OCI-LY7 (cell line): ENCODE data around the gene CCNB2. TPM values are rescaled to one million over a fixed set of nuclear protein-coding genes. Genes with fewer than 3 reads are reported as not detected.

Experiments
- BruUV-seq: library from RNA; stranded (reverse); fragments of 400-500 nt; replicated peaks from 2 replicates; lab custom pipeline; 2021; lab: Mats Ljungman, UMichigan
- CTCF ChIA-PET: fragments of 300-600 bp; sonication (Branson Sonifier 250); formaldehyde crosslinking; loops from one replicate; lab custom pipeline; 2022; ENCODE audit warnings: antibody characterized with exemption; ENCODE audit not compliant: unreplicated experiment; lab: Charles Lee
- POLR2A ChIA-PET: fragments of 300-600 bp; sonication (Branson Sonifier 250); formaldehyde crosslinking; loops from one replicate; lab custom pipeline; 2022; ENCODE audit warnings: antibody characterized with exemption; lab: Charles Lee
- DNase-seq: peaks from one replicate; pipeline ENCODE4 v3.0.0-alpha.2; 2015; ENCODE audit warnings: low spot score
- H2AFZ ChIP-seq: fragments of 200-600 bp; sonication (generic), shearing (Covaris generic); 2 replicates; pipeline ENCODE4 v1.6.1; 2014; ENCODE audit warnings: mild to moderate bottlenecking, antibody characterized with exemption, low read length, moderate library complexity
- H3K27ac ChIP-seq: fragments of 200-600 bp; sonication (generic); 2 replicates; pipeline ENCODE4 v1.5.1; 2014; ENCODE audit warnings: mixed run types, low read depth, mild to moderate bottlenecking, moderate library complexity, low read length, inconsistent platforms; ENCODE audit not compliant: poor library complexity, severe bottlenecking
- H3K36me3 ChIP-seq: fragments of 200-600 bp; sonication (generic); 2 replicates; pipeline ENCODE4 v1.6.1; 2014; ENCODE audit warnings: mild to moderate bottlenecking, antibody characterized with exemption, low read length, moderate library complexity, mixed read lengths; ENCODE audit not compliant: insufficient read depth
- H3K4me1 ChIP-seq: fragments of 200-600 bp; sonication (generic); 2 replicates; pipeline ENCODE4 v1.5.1; 2014; ENCODE audit warnings: mild to moderate bottlenecking, low read length; ENCODE audit not compliant: insufficient read depth, poor library complexity, severe bottlenecking
- H3K4me2 ChIP-seq: fragments of 200-600 bp; sonication (generic); 2 replicates; pipeline ENCODE4 v1.6.1; 2014; ENCODE audit warnings: mild to moderate bottlenecking, low read length
- H3K4me3 ChIP-seq: fragments of 200-600 bp; sonication (generic); 2 replicates; pipeline ENCODE4 v1.5.1; 2014; ENCODE audit warnings: mild to moderate bottlenecking, low read depth, low read length; ENCODE audit not compliant: poor library complexity, severe bottlenecking
- H3K79me2 ChIP-seq: fragments of 200-600 bp; sonication (generic); 2 replicates; pipeline ENCODE4 v1.6.1; 2016; ENCODE audit warnings: low read depth, mild to moderate bottlenecking, low read length, moderate library complexity, mixed read lengths; ENCODE audit not compliant: insufficient read depth
- H3K9me2 ChIP-seq: fragments of 200-600 bp; sonication (generic); 2 replicates; pipeline ENCODE4 v1.6.1; 2016; ENCODE audit warnings: mild to moderate bottlenecking, low read length, mixed read lengths; ENCODE audit not compliant: insufficient read depth
- H3K9me3 ChIP-seq: fragments of 200-600 bp; sonication (generic); 2 replicates; pipeline ENCODE4 v1.6.1; 2014; ENCODE audit warnings: mild to moderate bottlenecking, mixed run types, low read length, mixed read lengths
- H4K20me1 ChIP-seq: fragments of 200-600 bp; sonication (generic); 2 replicates; pipeline ENCODE4 v1.6.1; 2014; ENCODE audit warnings: mild to moderate bottlenecking, antibody characterized with exemption, low read length, moderate library complexity, mixed read lengths; ENCODE audit not compliant: insufficient read depth
- CTCF ChIP-seq: fragments of 200-600 bp; sonication (generic); conservative IDR thresholded peaks from 2 replicates; pipeline ENCODE4 v1.5.1; 2014; ENCODE audit warnings: mild to moderate bottlenecking, antibody characterized with exemption, low read length, moderate library complexity, mixed read lengths
- EZH2phosphoT487 ChIP-seq: fragments of 200-600 bp; sonication (generic); IDR thresholded peaks from 2 replicates; pipeline ENCODE4 v1.6.1; 2018; ENCODE audit warnings: low read depth, borderline replicate concordance, mild to moderate bottlenecking, mixed run types, antibody characterized with exemption, low read length, moderate library complexity, mixed read lengths
- intact Hi-C: fragments of 100-400 bp; cut with micrococcal nuclease; formaldehyde crosslinking; loops from one replicate; pipeline ENCODE4 v1.10.0; 2022; ENCODE audit not compliant: unreplicated experiment
- total RNA-seq, 2 experiments: library from RNA; depleted of rRNA in 1 of 2; stranded (reverse); fragments of >200 nt in 1 of 2; shearing (Covaris generic) in 1 of 2; gene quantifications; 2 replicates each; pipeline ENCODE4 v1.2.3, GENCODE V29; 2014 to 2022

CCNB2 gene
- total RNA-seq, 2 experiments from 2014 or later: 93.9 to 128 TPM

DNA sequence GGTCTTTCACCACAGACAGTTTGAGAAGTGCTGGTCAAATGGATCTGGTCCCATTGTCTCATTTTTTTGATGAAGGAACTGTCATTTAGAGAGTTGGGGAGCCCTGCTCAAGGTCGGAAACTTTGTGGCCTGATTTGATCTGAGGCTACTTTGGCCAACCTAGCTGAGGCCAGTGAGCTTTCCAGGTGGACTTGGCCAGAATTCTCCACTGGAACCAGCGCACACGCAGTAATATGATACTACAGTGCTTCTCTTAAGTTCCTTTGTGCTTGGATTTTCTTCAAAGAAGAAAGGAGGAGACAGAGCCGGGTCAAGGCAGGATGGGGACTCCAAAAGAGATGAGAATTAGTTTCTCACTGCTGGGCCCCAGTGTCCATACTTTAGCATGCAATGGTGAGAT lies 50.5 kb downstream of the CCNB2 start:
- Histone ChIP-seq H3K9me3 (no peaks in the 10 kb centered on the region), H3K36me3 (no peaks in the 10 kb centered on the region), H3K4me3 (no peak overlapping the region), H3K79me2 (no peaks in the 10 kb centered on the region), H4K20me1 (no peaks in the 10 kb centered on the region), H3K27ac (no peak overlapping the region), H3K9me2 (no peaks in the 10 kb centered on the region), H3K4me1 (no peaks in the 10 kb centered on the region), H2AFZ (no peak overlapping the region), H3K4me2 (no peak overlapping the region)
- TF ChIP-seq EZH2phosphoT487: no peak
- TF ChIP-seq CTCF: no peak
- ChIA-PET CTCF (no interaction called here), POLR2A (interaction anchor here (1.0 kb wide), 1 partner anchor 11 kb away, joined by 4 read pairs; no protein-coding TSS in a partner anchor)
- BruUV-seq: no TSS peak
- intact Hi-C loops: no loop called here
- DNase-seq: no peak

GRCh38 chr15:59157396-59157795 lies 52.5 kb downstream of the CCNB2 start:
- H3K4me3 ChIP-seq: no peak overlapping the region
- no TSS peak for BruUV-seq
- no peaks in the 10 kb centered on the region for H3K9me2 ChIP-seq
- H3K4me2 ChIP-seq: no peak overlapping the region
- intact Hi-C loops: no loop called here
- DNase-seq: no peak
- POLR2A ChIA-PET: interaction anchor here (0.6 to 0.7 kb wide), 2 partner anchors 161 to 1158 kb away, joined by 4 to 8 read pairs; no protein-coding TSS in a partner anchor
- H3K27ac ChIP-seq: no peak overlapping the region
- H2AFZ ChIP-seq: no peak overlapping the region
- H3K4me1 ChIP-seq: no peaks in the 10 kb centered on the region
- no peaks in the 10 kb centered on the region for H3K79me2 ChIP-seq
- CTCF ChIA-PET: no interaction called here
- H4K20me1 ChIP-seq: no peaks in the 10 kb centered on the region
- TF ChIP-seq CTCF: no peak
- no peak for TF ChIP-seq EZH2phosphoT487
- no peaks in the 10 kb centered on the region for H3K9me3 ChIP-seq
- no peaks in the 10 kb centered on the region for H3K36me3 ChIP-seq

DNA sequence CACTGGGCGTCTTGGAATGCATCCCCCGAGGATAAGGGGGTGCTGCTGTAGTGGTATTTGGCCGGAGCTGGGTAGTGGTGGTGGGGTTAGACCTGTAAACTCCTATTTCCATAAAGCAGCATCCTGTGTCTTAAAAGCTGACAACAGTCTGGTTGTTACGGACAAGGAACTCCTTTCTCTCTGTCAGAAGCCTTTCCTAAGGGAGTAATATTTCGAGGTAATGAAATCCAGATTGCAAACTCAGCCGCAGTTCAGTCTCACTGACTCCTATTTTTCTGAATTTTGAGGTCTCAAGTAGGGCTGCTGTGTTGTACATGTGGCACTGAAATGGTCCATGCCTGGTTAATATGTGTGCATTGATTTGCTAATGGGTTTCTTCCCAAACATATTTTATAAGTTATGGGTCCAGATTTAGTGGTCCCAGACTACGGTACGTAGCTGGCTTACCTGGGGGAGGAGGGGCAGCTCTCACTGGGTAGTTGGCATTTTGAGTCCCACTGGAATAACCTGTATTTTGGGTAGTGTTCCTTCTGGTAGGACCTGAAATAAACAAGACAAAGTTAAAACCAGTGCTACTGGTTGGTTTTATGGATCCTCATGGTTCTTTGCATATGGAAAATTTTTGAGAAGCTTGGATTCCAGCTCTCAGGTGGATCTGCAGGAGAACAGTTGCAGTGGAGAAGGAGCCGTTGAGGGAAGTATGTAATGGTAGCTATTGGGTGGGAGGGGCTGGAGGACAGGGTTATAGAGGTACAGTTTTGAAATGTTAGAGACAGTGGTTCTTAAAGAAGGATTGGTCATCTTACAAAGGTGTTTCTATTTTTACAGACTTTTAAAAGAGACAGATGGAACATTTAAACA lies 53.1 kb downstream of the CCNB2 start:
- Histone ChIP-seq H4K20me1 (no peaks in the 10 kb centered on the region), H2AFZ (no peak overlapping the region), H3K9me3 (no peaks in the 10 kb centered on the region), H3K4me2 (no peak overlapping the region), H3K36me3 (no peaks in the 10 kb centered on the region), H3K4me3 (no peak overlapping the region), H3K79me2 (no peaks in the 10 kb centered on the region), H3K4me1 (no peaks in the 10 kb centered on the region), H3K9me2 (no peaks in the 10 kb centered on the region), H3K27ac (no peak overlapping the region)
- CTCF ChIA-PET: no interaction called here
- TF ChIP-seq CTCF (no peak), EZH2phosphoT487 (no peak)
- no TSS peak for BruUV-seq
- POLR2A ChIA-PET: interaction anchor here (0.6 to 2.0 kb wide), 2 partner anchors 8 to 162 kb away, joined by 7 to 8 read pairs; no protein-coding TSS in a partner anchor
- DNase-seq: no peak
- intact Hi-C loops: no loop called here
